ENCODE data around the gene PPP2R5A. TPM values are rescaled to one million over a fixed set of nuclear protein-coding genes. Genes with fewer than 3 reads are reported as not detected.

The PPP2R5A gene
- total RNA-seq (10 to 100 TPM; 61.1 to 71.9 TPM), polyA plus RNA-seq (ENCODE audit: insufficient read length in 6 of 6) (100 to 1,000 TPM in 5 of 6 donors, 10 to 100 TPM in 1; 93.1 to 127 (median 116) TPM)
- long read RNA-seq, donor 1, transcript PPP2R5A-201 (13 exons, 3,128 nt), result major isoform, 17 of 34 reads
- long read RNA-seq, donor 1, partial matches to known transcripts, result 17 of 34 reads
- long read RNA-seq, donor 1, other reads (novel, unspliced or antisense), result 0 of 34 reads
- long read RNA-seq, donor 2, transcript PPP2R5A-201 (13 exons, 3,128 nt), result major isoform, 10 of 47 reads
- long read RNA-seq, donor 2, partial matches to known transcripts, result 31 of 47 reads
- long read RNA-seq, donor 2, other reads (novel, unspliced or antisense), result 6 of 47 reads
- long read RNA-seq, donor 3, transcript PPP2R5A-201 (13 exons, 3,128 nt), result major isoform, 11 of 36 reads
- long read RNA-seq, donor 3, partial matches to known transcripts, result 25 of 36 reads
- long read RNA-seq, donor 3, other reads (novel, unspliced or antisense), result 0 of 36 reads
- long read RNA-seq, donor 4, partial matches to known transcripts, result 0 of 3 reads
- long read RNA-seq, donor 4, other reads (novel, unspliced or antisense), result 0 of 3 reads
- long read RNA-seq, donor 5, transcript PPP2R5A-201 (13 exons, 3,128 nt), result major isoform, 9 of 67 reads
- long read RNA-seq, donor 5, partial matches to known transcripts, result 58 of 67 reads
- long read RNA-seq, donor 5, other reads (novel, unspliced or antisense), result 0 of 67 reads
- long read RNA-seq, donor 6, transcript PPP2R5A-201 (13 exons, 3,128 nt), result major isoform, 11 of 18 reads
- long read RNA-seq, donor 6, partial matches to known transcripts, result 7 of 18 reads
- long read RNA-seq, donor 6, other reads (novel, unspliced or antisense), result 0 of 18 reads
- long read RNA-seq, donor 7, transcript PPP2R5A-201 (13 exons, 3,128 nt), result major isoform, 11 of 11 reads
- long read RNA-seq, donor 7, partial matches to known transcripts, result 0 of 11 reads
- long read RNA-seq, donor 7, other reads (novel, unspliced or antisense), result 0 of 11 reads
- long read RNA-seq, donor 8, transcript PPP2R5A-201 (13 exons, 3,128 nt), result major isoform, 7 of 12 reads
- long read RNA-seq, donor 8, partial matches to known transcripts, result 5 of 12 reads
- long read RNA-seq, donor 8, other reads (novel, unspliced or antisense), result 0 of 12 reads
- long read RNA-seq, donor 9, result 0 reads
- long read RNA-seq, donor 10, partial matches to known transcripts, result 2 of 4 reads
- long read RNA-seq, donor 10, other reads (novel, unspliced or antisense), result 1 of 4 reads
- long read RNA-seq, donor 11, partial matches to known transcripts, result 0 of 2 reads
- long read RNA-seq, donor 11, other reads (novel, unspliced or antisense), result 0 of 2 reads
- long read RNA-seq, donor 12, transcript PPP2R5A-201 (13 exons, 3,128 nt), result major isoform, 14 of 19 reads
- long read RNA-seq, donor 12, partial matches to known transcripts, result 5 of 19 reads
- long read RNA-seq, donor 12, other reads (novel, unspliced or antisense), result 0 of 19 reads

GRCh38 chr1:212284744-212285684 lies at the start of gene PPP2R5A:
Gene PPP2R5A (plus strand): TSS chr1:212285410. CDS start chr1:212286111, 701 bp downstream.
- no peaks in the 10 kb centered on the region for H3K36me3 ChIP-seq
- H3K27ac ChIP-seq, result peak within 1 kb of the TSS; percentile 98 to 100
- peak; percentile 98 to 100 (median 99) for DNase-seq
- no peaks in the 10 kb centered on the region for H3K27me3 ChIP-seq
- H3K9me3 ChIP-seq, result no peaks in the 10 kb centered on the region
- peak in 1 of 2 donors; percentile 25 for TF ChIP-seq CTCF (IDR thresholded peaks at IDR 0.05)
- H3K4me3 ChIP-seq, result peak within 1 kb of the TSS; percentile 86 to 90
- intact Hi-C loops (cut with DNase I), result no loop called here
- peaks cover 17 to 36% of the 10 kb centered on the region in 2 donors for H3K4me1 ChIP-seq
- peak; percentile 92 for ATAC-seq

GRCh38 chr1:212235857-212236256 lies 49.4 kb upstream of the PPP2R5A start:
- no peak for DNase-seq
- Histone ChIP-seq H3K4me1 (peaks cover 17 to 44% of the 10 kb centered on the region in 2 donors), H3K27ac (no peak overlapping the region)

GRCh38 chr1:212236664-212237220 lies 48.5 kb upstream of the PPP2R5A start:
- intact Hi-C loops (cut with DNase I), result no loop called here
- Histone ChIP-seq H3K27ac (no peak overlapping the region), H3K4me3 (no peak overlapping the region), H3K9me3 (no peaks in the 10 kb centered on the region), H3K36me3 (no peaks in the 10 kb centered on the region), H3K4me1 (peaks cover 17 to 44% of the 10 kb centered on the region in 2 donors), H3K27me3 (no peaks in the 10 kb centered on the region)
- ATAC-seq (no peak), DNase-seq (no peak)
- TF ChIP-seq CTCF (IDR thresholded peaks at IDR 0.05), result no peak

More at GRCh38 chr1:212235857-212236256, 49.4 kb upstream of the PPP2R5A start:
- intact Hi-C loops (cut with DNase I), result no loop called here
- no peaks in the 10 kb centered on the region for H3K36me3 ChIP-seq
- TF ChIP-seq CTCF (IDR thresholded peaks at IDR 0.05), result no peak
- no peaks in the 10 kb centered on the region for H3K27me3 ChIP-seq
- ATAC-seq, result no peak
- no peaks in the 10 kb centered on the region for H3K9me3 ChIP-seq
- no peak overlapping the region for H3K4me3 ChIP-seq

- ATAC-seq, result peak; percentile 40
- no peak for TF ChIP-seq CTCF (IDR thresholded peaks at IDR 0.05)
- no peak overlapping the region for H3K4me3 ChIP-seq
- no peak for DNase-seq
- intact Hi-C loops (cut with DNase I), result no loop called here
- H3K27me3 ChIP-seq, result no peaks in the 10 kb centered on the region
- H3K27ac ChIP-seq, result no peak overlapping the region
- no peaks in the 10 kb centered on the region for H3K9me3 ChIP-seq
- H3K4me1 ChIP-seq, result peaks cover 17 to 44% of the 10 kb centered on the region in 2 donors
- H3K36me3 ChIP-seq, result no peaks in the 10 kb centered on the region
Observed at GRCh38 chr1:212237651-212238050, 47.6 kb upstream of the PPP2R5A start.
